Lower lobe of right lung (tissue), 2 donors: ENCODE data around the gene TMEM30B. TPM values are rescaled to one million over a fixed set of nuclear protein-coding genes. Genes with fewer than 3 reads are reported as not detected.

Source experiments
- ATAC-seq, 2 donors: fragments of 200-7000 bp; cut with Tn5 transposase; one replicate each; pipeline ENCODE4 v1.9.1; 2020 to 2022; ENCODE audit warnings: mild to moderate bottlenecking in 2 of 2, moderate library complexity in 2 of 2
- DNase-seq: peaks from one replicate; pipeline ENCODE4 v3.0.0-alpha.2; 2020
- H3K27ac ChIP-seq: fragments of 200-600 bp; one replicate; pipeline ENCODE4 v1.8.0; 2022
- H3K27me3 ChIP-seq: fragments of 200-600 bp; one replicate; pipeline ENCODE4 v1.8.0; 2022; ENCODE audit warnings: low read depth
- H3K36me3 ChIP-seq: fragments of 200-600 bp; one replicate; pipeline ENCODE4 v1.8.0; 2022; ENCODE audit warnings: mild to moderate bottlenecking
- H3K4me1 ChIP-seq: fragments of 200-600 bp; one replicate; pipeline ENCODE4 v1.8.0; 2022
- H3K4me3 ChIP-seq: fragments of 200-600 bp; one replicate; pipeline ENCODE4 v1.8.0; 2022; ENCODE audit warnings: mild to moderate bottlenecking
- H3K9me3 ChIP-seq: fragments of 200-600 bp; one replicate; pipeline ENCODE4 v1.8.0; 2022
- intact Hi-C: fragments of 100-400 bp; cut with DNase I; formaldehyde crosslinking; loops from one replicate; pipeline ENCODE4 v1.11.0; 2022
- total RNA-seq: library from RNA; stranded (reverse); fragmentation: NEBNext Ultra II Directional; extraction: Animal tissue kit (Norgen Biotek cat#: 25700); gene quantifications from one replicate; pipeline ENCODE4 v1.2.1, GENCODE V29; 2021
- TF ChIP-seq, protein P1 (sequence below): fragments of 200-600 bp; IDR thresholded peaks from one replicate; pipeline ENCODE4 v1.8.0; 2022; ENCODE audit warnings: antibody characterized with exemption, mild to moderate bottlenecking
- donor health status: DM: no; HTN: yes; CAD: no; lungs with severe emphysema.

TMEM30B gene
- total RNA-seq, 1 donor from 2014 or later = 20.3 TPM

DNA sequence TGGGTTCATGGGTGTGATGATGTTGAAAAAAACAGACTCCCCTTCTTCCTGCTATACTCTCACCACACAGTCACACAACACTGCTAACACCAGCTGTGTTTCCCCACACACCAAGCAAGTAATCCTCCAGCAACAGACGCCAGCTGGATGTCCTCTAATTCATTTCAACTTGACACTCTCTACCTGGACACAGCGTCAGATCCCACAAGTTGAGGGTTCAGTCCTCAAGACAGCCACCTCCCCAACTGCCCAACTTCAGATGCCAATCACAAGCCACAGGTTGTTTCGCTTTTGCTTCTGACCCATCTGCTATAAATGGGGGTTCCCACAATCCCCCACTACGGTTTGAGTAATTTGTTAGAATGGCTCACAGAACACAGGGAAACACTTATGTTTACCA, 49.3 kb downstream of the TMEM30B start:
- ATAC-seq = no peak
- TF ChIP-seq, protein P1, sequence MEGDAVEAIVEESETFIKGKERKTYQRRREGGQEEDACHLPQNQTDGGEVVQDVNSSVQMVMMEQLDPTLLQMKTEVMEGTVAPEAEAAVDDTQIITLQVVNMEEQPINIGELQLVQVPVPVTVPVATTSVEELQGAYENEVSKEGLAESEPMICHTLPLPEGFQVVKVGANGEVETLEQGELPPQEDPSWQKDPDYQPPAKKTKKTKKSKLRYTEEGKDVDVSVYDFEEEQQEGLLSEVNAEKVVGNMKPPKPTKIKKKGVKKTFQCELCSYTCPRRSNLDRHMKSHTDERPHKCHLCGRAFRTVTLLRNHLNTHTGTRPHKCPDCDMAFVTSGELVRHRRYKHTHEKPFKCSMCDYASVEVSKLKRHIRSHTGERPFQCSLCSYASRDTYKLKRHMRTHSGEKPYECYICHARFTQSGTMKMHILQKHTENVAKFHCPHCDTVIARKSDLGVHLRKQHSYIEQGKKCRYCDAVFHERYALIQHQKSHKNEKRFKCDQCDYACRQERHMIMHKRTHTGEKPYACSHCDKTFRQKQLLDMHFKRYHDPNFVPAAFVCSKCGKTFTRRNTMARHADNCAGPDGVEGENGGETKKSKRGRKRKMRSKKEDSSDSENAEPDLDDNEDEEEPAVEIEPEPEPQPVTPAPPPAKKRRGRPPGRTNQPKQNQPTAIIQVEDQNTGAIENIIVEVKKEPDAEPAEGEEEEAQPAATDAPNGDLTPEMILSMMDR = no peak

DNA sequence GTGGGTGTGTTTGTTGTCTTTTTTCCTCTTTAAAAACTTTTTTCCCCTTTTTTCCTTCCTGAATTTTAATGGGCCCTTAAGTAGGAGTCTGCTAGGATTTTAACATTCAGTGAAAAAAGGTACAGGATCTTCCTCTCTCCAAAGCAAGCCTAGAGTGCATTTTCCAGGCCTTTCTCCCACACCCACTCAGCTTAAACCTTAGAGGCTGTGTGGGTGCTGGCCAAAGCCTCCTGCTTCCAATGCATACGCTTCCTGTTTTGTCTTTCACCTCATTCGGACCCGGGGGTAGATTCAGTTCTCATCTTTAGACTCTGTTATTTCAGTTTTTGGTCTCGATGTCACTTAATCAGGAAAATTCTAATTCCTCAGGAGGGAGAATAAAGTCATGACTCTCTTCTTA, 51.2 kb downstream of the TMEM30B start:
- H3K27me3 ChIP-seq = no peaks in the 10 kb centered on the region
- intact Hi-C loops = no loop called here
- DNase-seq (no peak), ATAC-seq (no peak)
- TF ChIP-seq, protein P1 = no peak
- no peak overlapping the region for H3K27ac ChIP-seq
- H3K9me3 ChIP-seq = no peaks in the 10 kb centered on the region
- no peaks in the 10 kb centered on the region for H3K36me3 ChIP-seq
- H3K4me3 ChIP-seq = no peak overlapping the region
- no peaks in the 10 kb centered on the region for H3K4me1 ChIP-seq

More for the DNA sequence above, 49.3 kb downstream of the TMEM30B start:
- H3K27ac ChIP-seq = no peak overlapping the region
- intact Hi-C loops = no loop called here
- no peaks in the 10 kb centered on the region for H3K4me1 ChIP-seq
- no peak overlapping the region for H3K4me3 ChIP-seq
- no peaks in the 10 kb centered on the region for H3K9me3 ChIP-seq
- H3K36me3 ChIP-seq = no peaks in the 10 kb centered on the region
- H3K27me3 ChIP-seq = no peaks in the 10 kb centered on the region
- no peak for DNase-seq

DNA sequence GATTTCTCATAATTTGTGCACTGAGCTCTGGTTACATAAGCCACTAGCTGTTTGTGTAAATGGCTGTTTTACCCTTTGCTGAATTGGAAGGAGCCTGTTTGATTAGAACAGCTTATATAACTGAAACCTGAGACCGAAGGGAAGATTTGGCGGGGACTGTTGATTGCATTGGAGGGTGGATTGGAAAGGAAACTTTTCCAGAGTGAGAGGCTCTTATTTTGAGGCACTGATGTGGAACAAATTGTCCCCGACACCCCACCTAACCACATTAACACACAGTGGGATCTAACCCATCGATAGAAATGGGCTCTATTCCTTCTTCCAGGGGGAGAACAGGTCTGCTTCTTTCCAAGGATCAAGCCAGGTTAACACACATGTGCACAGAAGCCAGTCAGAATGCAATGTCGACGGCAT, 51.7 kb downstream of the TMEM30B start:
- ATAC-seq (peak in 1 of 2 donors; percentile 72), DNase-seq (no peak)
- Histone ChIP-seq H3K9me3 (no peaks in the 10 kb centered on the region), H3K27me3 (no peaks in the 10 kb centered on the region), H3K4me1 (no peaks in the 10 kb centered on the region), H3K4me3 (no peak overlapping the region), H3K27ac (no peak overlapping the region), H3K36me3 (no peaks in the 10 kb centered on the region)
- TF ChIP-seq, protein P1 = no peak
- intact Hi-C loops = no loop called here

DNA sequence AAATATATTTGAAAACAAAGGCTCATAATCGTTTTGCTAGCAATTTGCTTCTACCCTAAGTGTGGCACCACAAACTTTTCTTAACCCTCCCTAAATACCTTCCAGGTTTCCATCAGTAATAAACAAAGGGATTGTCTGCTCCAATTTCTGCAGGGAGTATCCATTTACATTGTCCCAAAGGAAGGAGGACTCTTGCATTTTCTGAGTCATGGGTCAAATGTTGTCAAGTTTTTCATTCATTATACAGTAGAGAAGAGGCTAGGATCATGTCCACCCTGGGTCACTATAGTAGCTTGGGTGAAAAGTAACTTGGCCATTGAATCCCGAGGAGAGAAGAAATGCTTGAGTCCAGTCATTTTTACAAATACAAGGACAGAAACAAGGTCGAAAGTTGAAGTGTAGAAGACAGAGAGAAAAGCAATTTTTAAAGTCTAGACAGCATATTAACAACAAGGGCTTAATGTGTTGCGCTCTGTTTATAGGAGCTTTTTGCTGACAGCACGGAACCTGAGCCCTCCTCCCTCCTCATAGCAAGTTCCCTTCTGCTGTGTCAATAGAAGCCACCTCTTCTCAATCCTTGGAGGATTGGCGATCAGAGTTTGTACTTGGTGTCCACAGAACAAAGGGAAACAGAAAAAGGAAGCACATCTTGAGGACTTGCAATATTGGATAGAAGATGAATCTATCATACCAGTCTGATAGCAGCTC, 53.1 kb downstream of the TMEM30B start:
- Histone ChIP-seq H3K36me3 (no peaks in the 10 kb centered on the region), H3K27me3 (no peaks in the 10 kb centered on the region), H3K27ac (no peak overlapping the region), H3K4me3 (no peak overlapping the region), H3K4me1 (no peaks in the 10 kb centered on the region), H3K9me3 (no peaks in the 10 kb centered on the region)
- TF ChIP-seq, protein P1 = no peak
- ATAC-seq (no peak), DNase-seq (no peak)
- intact Hi-C loops = no loop called here

Other genes with a start within 250 kb of the TMEM30B start
- gene PRKCH, start 40.2 kb upstream of the TMEM30B start, total RNA-seq = 60.9 TPM